Adrenal gland (tissue), 5 donors: ENCODE measurements around the gene DSG4.

Experiments
- POLR2A ChIP-seq, 2 donors: fragments of 450-650 bp; IDR thresholded peaks; one replicate each; pipeline ENCODE4 v1.6.1; 2017; ENCODE audit warnings: antibody characterized with exemption in 2 of 2, mild to moderate bottlenecking in 2 of 2, moderate library complexity in 1 of 2
- TF ChIP-seq, protein P1 (sequence below), 6 experiments: fragments of 450-650 bp in 4 of 6; fragments of 200-600 bp in 2 of 6; sonication (generic) in 1 of 6; IDR thresholded peaks; 1 replicate in 5 of 6; 2 replicates in 1 of 6; pipeline versions ENCODE4 v1.5.1 to v1.8.0; 2016 to 2021; ENCODE audit warnings: antibody characterized with exemption in 6 of 6, mild to moderate bottlenecking in 2 of 6, moderate library complexity in 1 of 6
- donor health status: DM: no; HTN: no; CAD: no.

- TF ChIP-seq, protein P1, sequence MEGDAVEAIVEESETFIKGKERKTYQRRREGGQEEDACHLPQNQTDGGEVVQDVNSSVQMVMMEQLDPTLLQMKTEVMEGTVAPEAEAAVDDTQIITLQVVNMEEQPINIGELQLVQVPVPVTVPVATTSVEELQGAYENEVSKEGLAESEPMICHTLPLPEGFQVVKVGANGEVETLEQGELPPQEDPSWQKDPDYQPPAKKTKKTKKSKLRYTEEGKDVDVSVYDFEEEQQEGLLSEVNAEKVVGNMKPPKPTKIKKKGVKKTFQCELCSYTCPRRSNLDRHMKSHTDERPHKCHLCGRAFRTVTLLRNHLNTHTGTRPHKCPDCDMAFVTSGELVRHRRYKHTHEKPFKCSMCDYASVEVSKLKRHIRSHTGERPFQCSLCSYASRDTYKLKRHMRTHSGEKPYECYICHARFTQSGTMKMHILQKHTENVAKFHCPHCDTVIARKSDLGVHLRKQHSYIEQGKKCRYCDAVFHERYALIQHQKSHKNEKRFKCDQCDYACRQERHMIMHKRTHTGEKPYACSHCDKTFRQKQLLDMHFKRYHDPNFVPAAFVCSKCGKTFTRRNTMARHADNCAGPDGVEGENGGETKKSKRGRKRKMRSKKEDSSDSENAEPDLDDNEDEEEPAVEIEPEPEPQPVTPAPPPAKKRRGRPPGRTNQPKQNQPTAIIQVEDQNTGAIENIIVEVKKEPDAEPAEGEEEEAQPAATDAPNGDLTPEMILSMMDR (IDR thresholded peaks at IDR 0.05) = no peak
- no peak for TF ChIP-seq POLR2A (IDR thresholded peaks at IDR 0.05)
Measured at GRCh38 chr18:31419457-31419932, 42.9 kb downstream of the DSG4 start.
